Measurements from ENCODE around the gene AGPAT2. TPM values are rescaled to one million over a fixed set of nuclear protein-coding genes. Genes with fewer than 3 reads are reported as not detected.

Gene AGPAT2
- total RNA-seq = 10 to 100 TPM; 50.2 to 66.8 TPM

DNA sequence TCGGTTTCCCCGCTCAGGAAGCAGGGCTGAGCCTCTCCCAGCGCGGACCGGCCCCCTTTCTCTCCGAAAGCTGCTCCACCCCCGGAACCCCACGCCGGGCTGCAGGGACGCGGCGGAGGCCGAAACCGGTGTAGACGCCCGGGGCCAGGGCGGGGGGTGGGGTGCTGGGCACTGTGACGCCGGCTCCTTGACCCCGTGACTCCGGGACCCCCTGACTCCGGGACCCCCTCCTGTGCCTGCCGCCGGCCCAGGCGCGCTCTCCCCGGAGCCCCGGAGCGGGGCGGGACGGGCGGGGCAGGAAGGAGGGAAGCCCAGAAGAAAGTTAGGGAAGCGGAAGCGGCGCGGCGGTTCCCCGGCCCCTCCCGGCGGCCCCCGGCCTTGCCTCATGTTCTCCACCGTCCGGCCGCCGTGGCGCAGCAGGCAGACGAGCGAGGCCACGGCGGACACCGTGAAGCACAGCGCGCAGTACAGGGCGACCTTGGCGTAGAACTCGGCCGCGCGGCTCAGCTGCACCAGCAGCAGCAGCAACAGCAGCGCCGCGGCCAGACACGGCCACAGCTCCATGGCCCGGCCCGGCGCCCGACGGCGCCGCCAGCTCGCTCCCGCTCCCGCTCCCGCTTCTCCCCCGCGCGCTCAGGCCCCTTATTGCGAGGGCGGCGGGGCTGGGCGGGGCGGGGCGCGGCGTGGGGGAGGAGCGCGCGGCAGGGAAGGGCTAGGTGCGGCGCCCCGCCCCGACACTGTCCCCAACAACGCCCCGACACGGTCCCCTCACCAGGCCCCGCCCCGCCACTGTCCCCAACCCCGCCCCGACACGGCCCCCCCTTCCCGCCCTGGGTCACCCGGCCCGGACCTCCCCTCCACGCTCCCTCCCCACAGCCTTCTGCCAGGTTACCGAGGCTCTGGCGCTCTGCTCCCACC is at the start of gene AGPAT2:
AGPAT2 (minus strand) TSS at position 664 of the 918 bp plus-strand sequence; CDS start at position 564, 100 bp downstream.
- DNase-seq (ENCODE audit: low spot score) (no peak), ATAC-seq (ENCODE audit: insufficient number of reproducible peaks, low FRiP score, low read depth) (peak; percentile 21)

DNA sequence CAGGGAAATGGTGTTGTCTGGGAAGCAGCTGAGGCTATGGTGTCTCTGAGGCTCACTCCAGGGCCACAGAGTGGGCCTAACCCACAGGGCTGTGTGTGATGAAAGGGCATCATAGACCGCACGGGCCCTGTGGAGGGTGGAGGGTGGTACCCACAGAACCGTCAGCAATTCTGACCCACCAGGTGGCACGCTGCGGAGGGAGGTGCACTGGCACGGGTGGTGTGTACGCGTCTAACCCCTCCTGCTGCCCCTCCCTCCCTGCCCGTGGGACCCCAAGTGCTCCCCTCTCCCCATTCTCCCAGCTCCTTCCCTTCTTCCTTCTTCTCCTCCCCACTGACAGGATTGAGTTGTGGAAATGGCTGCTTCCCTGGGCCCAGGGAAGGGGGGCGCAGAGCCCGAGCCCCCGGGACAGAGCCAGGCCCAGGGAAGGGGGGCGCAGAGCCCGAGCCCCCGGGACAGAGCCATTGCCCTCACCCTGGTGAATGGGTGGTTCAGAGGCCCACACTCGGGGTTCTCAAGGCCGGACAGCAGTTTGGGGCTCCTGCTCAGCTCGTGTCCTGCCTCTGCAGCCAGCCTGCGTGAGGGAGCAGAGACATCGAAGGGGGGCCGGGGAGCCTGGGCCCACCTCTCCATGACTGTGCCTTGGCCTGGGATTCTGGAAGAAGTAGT is 48.7 kb upstream of the AGPAT2 start:
- Histone ChIP-seq H3K27me3 (replicated peaks; ENCODE audit: insufficient read depth) (peaks cover 3% of the 10 kb centered on the region), H3K4me3 (no peak overlapping the region), H3K36me3 (no peaks in the 10 kb centered on the region), H3K9me3 (no peaks in the 10 kb centered on the region), H3K4me1 (ENCODE audit: control insufficient read depth in 1 of 2, low read depth in 2 of 2) (no peaks in the 10 kb centered on the region), H3K27ac (no peak overlapping the region)
- ATAC-seq (ENCODE audit: insufficient number of reproducible peaks, low FRiP score, low read depth) = no peak
- no peak for DNase-seq (ENCODE audit: low spot score)
- TF ChIP-seq, protein P1, sequence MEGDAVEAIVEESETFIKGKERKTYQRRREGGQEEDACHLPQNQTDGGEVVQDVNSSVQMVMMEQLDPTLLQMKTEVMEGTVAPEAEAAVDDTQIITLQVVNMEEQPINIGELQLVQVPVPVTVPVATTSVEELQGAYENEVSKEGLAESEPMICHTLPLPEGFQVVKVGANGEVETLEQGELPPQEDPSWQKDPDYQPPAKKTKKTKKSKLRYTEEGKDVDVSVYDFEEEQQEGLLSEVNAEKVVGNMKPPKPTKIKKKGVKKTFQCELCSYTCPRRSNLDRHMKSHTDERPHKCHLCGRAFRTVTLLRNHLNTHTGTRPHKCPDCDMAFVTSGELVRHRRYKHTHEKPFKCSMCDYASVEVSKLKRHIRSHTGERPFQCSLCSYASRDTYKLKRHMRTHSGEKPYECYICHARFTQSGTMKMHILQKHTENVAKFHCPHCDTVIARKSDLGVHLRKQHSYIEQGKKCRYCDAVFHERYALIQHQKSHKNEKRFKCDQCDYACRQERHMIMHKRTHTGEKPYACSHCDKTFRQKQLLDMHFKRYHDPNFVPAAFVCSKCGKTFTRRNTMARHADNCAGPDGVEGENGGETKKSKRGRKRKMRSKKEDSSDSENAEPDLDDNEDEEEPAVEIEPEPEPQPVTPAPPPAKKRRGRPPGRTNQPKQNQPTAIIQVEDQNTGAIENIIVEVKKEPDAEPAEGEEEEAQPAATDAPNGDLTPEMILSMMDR (IDR thresholded peaks at IDR 0.05) = no peak

More for the DNA sequence above, at the start of gene AGPAT2:
- TF ChIP-seq, protein P1 (IDR thresholded peaks at IDR 0.05) = no peak
- Histone ChIP-seq H3K4me3 (peak within 1 kb of the TSS; percentile 84), H3K9me3 (no peaks in the 10 kb centered on the region), H3K4me1 (ENCODE audit: control insufficient read depth in 1 of 2, low read depth in 2 of 2) (peaks cover 15 to 27% of the 10 kb centered on the region in 2 donors), H3K36me3 (no peaks in the 10 kb centered on the region), H3K27me3 (replicated peaks; ENCODE audit: insufficient read depth) (no peaks in the 10 kb centered on the region), H3K27ac (peak within 1 kb of the TSS; percentile 38 to 80)

DNA sequence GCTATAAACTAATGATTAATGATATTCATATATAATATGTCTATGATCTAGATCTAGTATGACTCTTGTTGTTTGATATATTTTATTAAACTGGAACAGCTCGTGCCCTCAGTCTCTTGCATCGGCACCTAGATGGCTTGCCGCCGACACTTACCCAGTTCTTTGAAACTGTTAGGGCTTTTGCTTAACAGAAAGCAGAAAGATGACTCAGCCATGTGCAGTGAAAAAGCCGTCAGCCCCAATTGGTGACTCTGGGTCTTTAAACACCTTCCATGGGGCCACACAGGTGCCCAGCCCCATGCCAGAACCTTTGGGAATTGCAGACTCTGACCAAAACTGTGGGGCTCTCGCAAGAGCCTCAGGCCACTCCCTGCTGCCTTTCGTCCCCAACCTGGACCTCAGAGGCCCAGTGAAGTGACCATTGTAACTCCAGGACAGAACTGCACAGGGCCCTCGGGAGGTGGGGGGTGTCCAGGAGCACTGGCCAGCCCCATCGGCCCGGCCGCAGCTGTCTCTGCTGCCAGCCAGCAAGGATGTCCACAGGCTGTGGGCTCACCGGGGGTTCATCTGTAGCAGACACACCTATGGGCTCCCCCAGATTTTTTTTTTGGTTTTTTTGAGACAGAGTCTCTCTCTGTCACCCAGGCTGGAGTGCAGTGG is 47.7 kb upstream of the AGPAT2 start:
- no peaks in the 10 kb centered on the region for H3K9me3 ChIP-seq
- H3K27me3 ChIP-seq (replicated peaks; ENCODE audit: insufficient read depth) = no peaks in the 10 kb centered on the region
- no peak overlapping the region for H3K27ac ChIP-seq
- no peaks in the 10 kb centered on the region for H3K36me3 ChIP-seq
- H3K4me1 ChIP-seq (ENCODE audit: control insufficient read depth in 1 of 2, low read depth in 2 of 2) = no peaks in the 10 kb centered on the region
- ATAC-seq (ENCODE audit: insufficient number of reproducible peaks, low FRiP score, low read depth) (no peak), DNase-seq (ENCODE audit: low spot score) (no peak)
- TF ChIP-seq, protein P1 (IDR thresholded peaks at IDR 0.05) = no peak
- H3K4me3 ChIP-seq = no peak overlapping the region

DNA sequence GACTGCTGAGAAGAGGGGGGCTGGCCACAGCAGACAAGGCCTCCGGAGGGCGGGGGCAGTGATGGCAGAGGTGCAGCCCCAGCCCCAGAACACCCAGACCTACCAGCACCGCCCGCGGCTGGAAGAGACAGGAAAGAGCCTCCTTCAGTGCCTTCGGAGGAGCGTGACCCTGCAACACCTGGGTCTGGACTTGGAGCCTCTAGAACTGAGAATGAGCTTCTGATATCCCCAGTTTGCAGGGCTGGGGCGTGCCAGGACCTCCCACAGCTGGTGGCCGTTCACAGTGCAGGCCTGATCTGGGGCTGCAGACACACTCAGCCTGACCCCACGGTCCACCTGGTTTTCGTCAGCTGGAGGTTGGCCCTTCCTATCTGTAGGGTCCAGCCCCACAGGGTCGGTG is 46.4 kb upstream of the AGPAT2 start:
- peaks cover 0 to 7% of the 10 kb centered on the region in 2 donors for H3K4me1 ChIP-seq (ENCODE audit: control insufficient read depth in 1 of 2, low read depth in 2 of 2)
- no peak for DNase-seq (ENCODE audit: low spot score)
- H3K27ac ChIP-seq = no peak overlapping the region
- H3K27me3 ChIP-seq (replicated peaks; ENCODE audit: insufficient read depth) = no peaks in the 10 kb centered on the region
- TF ChIP-seq, protein P1 (IDR thresholded peaks at IDR 0.05) = no peak
- H3K36me3 ChIP-seq = no peaks in the 10 kb centered on the region
- no peak overlapping the region for H3K4me3 ChIP-seq
- ATAC-seq (ENCODE audit: insufficient number of reproducible peaks, low FRiP score, low read depth) = no peak
- H3K9me3 ChIP-seq = no peaks in the 10 kb centered on the region

All from thoracic aorta (tissue), 2 donors.